ENCODE measurements around the gene SLC25A22.

SLC25A22 gene

GRCh38 chr11:844693-845644 lies 46.9 kb upstream of the SLC25A22 start:
- H3K4me1 ChIP-seq (ENCODE audit: low read depth, poor library complexity, severe bottlenecking): peaks cover 37% of the 10 kb centered on the region
- peak overlapping the region; percentile 51; the same call in 1 of the 2 replicates for H3K4me2 ChIP-seq
- no peak overlapping the region for H3K27ac ChIP-seq
- no peak overlapping the region for H3K9ac ChIP-seq
- no peaks in the 10 kb centered on the region for H3K36me3 ChIP-seq (ENCODE audit: insufficient read depth)
- H2AFZ ChIP-seq (ENCODE audit: low read depth): no peak overlapping the region
- no peak overlapping the region for H3K4me3 ChIP-seq (IDR thresholded peaks at IDR 0.05; ENCODE audit: insufficient read depth, low read depth, low read length)
- TF ChIP-seq CTCF (conservative IDR thresholded peaks at IDR 0.05; ENCODE audit: low read depth, low read length): no peak
- 0 out of 2 replicates have a peak, but pooled peaks cover 6% of the 10 kb centered on the region for H4K20me1 ChIP-seq (ENCODE audit: insufficient read depth)
- H3K27me3 ChIP-seq (ENCODE audit: insufficient read depth, low read depth): peaks cover 16% of the 10 kb centered on the region; the same call in 1 of the 2 replicates
- H3K79me2 ChIP-seq (ENCODE audit: insufficient read depth, low read depth): peaks cover 17% of the 10 kb centered on the region

GRCh38 chr11:843818-844692 lies 46.0 kb upstream of the SLC25A22 start:
- no peak overlapping the region for H3K27ac ChIP-seq
- H3K79me2 ChIP-seq (ENCODE audit: insufficient read depth, low read depth): peaks cover 17% of the 10 kb centered on the region
- H3K4me3 ChIP-seq (IDR thresholded peaks at IDR 0.05; ENCODE audit: insufficient read depth, low read depth, low read length): no peak overlapping the region

GRCh38 chr11:843086-843734 lies 45.1 kb upstream of the SLC25A22 start:
- H3K36me3 ChIP-seq (ENCODE audit: insufficient read depth): no peaks in the 10 kb centered on the region
- TF ChIP-seq CTCF (conservative IDR thresholded peaks at IDR 0.05; ENCODE audit: low read depth, low read length): no peak
- no peak overlapping the region for H3K27ac ChIP-seq
- peaks cover 6% of the 10 kb centered on the region; the same call in 1 of the 2 replicates for H3K27me3 ChIP-seq (ENCODE audit: insufficient read depth, low read depth)
- peak overlapping the region; percentile 93 for H3K4me2 ChIP-seq
- H2AFZ ChIP-seq (ENCODE audit: low read depth): peak overlapping the region; percentile 71
- 0 out of 2 replicates have a peak, but pooled peaks cover 6% of the 10 kb centered on the region for H4K20me1 ChIP-seq (ENCODE audit: insufficient read depth)
- no peak overlapping the region for H3K9ac ChIP-seq
- H3K4me1 ChIP-seq (ENCODE audit: low read depth, poor library complexity, severe bottlenecking): peaks cover 26% of the 10 kb centered on the region
- peaks cover 17% of the 10 kb centered on the region for H3K79me2 ChIP-seq (ENCODE audit: insufficient read depth, low read depth)
- no peak overlapping the region for H3K4me3 ChIP-seq (IDR thresholded peaks at IDR 0.05; ENCODE audit: insufficient read depth, low read depth, low read length)

More at GRCh38 chr11:843818-844692, 46.0 kb upstream of the SLC25A22 start:
- Histone ChIP-seq H3K36me3 (ENCODE audit: insufficient read depth) (no peaks in the 10 kb centered on the region), H3K4me2 (peak overlapping the region; percentile 51; the same call in 1 of the 2 replicates), H3K9ac (no peak overlapping the region), H2AFZ (ENCODE audit: low read depth) (no peak overlapping the region), H3K27me3 (ENCODE audit: insufficient read depth, low read depth) (peaks cover 13% of the 10 kb centered on the region; the same call in 1 of the 2 replicates), H3K4me1 (ENCODE audit: low read depth, poor library complexity, severe bottlenecking) (peaks cover 34% of the 10 kb centered on the region), H4K20me1 (ENCODE audit: insufficient read depth) (0 out of 2 replicates have a peak, but pooled peaks cover 6% of the 10 kb centered on the region)
- no peak for TF ChIP-seq CTCF (conservative IDR thresholded peaks at IDR 0.05; ENCODE audit: low read depth, low read length)
